ENCODE measurements around the gene TCF25.

TCF25 gene

GRCh38 chr16:89841275-89841674 is 32.1 kb upstream of the TCF25 start:
- CTCF ChIA-PET = interaction anchor here (0.9 kb wide), 1 partner anchor 20 kb away, joined by 6 read pairs; no protein-coding TSS in a partner anchor
- POLR2A ChIA-PET (ENCODE audit: low non-redundant PET) = no interaction called here
- H3K27ac ChIP-seq = no peak overlapping the region
- TF ChIP-seq CTCF (conservative IDR thresholded peaks at IDR 0.05; ENCODE audit: low read depth) = no peak
- DNase-seq (ENCODE audit: low spot score) = no peak

- ChIA-PET POLR2A (ENCODE audit: low non-redundant PET) (no interaction called here), CTCF (interaction anchor here (1.1 kb wide), 1 partner anchor 18 kb away, joined by 6 read pairs; no protein-coding TSS in a partner anchor)
- TF ChIP-seq CTCF (conservative IDR thresholded peaks at IDR 0.05; ENCODE audit: low read depth) = no peak
- no peak for DNase-seq (ENCODE audit: low spot score)
- 0 out of 2 replicates have a peak overlapping the region, but pooled peaks have one; percentile 19 for H3K27ac ChIP-seq
These were observed 30.7 kb upstream of the TCF25 start for GRCh38 chr16:89842471-89843408.

- no peak for DNase-seq (ENCODE audit: low spot score)
- CTCF ChIA-PET = interaction anchor here (1.1 kb wide), 1 partner anchor 17 kb away, joined by 6 read pairs; no protein-coding TSS in a partner anchor
- POLR2A ChIA-PET (ENCODE audit: low non-redundant PET) = no interaction called here
- no peak overlapping the region for H3K27ac ChIP-seq
- no peak for TF ChIP-seq CTCF (conservative IDR thresholded peaks at IDR 0.05; ENCODE audit: low read depth)
These were observed 29.7 kb upstream of the TCF25 start for GRCh38 chr16:89843409-89844350.

GRCh38 chr16:89844739-89845339 is 28.6 kb upstream of the TCF25 start:
- TF ChIP-seq CTCF (conservative IDR thresholded peaks at IDR 0.05; ENCODE audit: low read depth) = no peak
- DNase-seq (ENCODE audit: low spot score) = no peak
- CTCF ChIA-PET = interaction anchor here (0.5 kb wide), 1 partner anchor 132 kb away, joined by 3 read pairs; no protein-coding TSS in a partner anchor
- H3K27ac ChIP-seq = no peak overlapping the region
- POLR2A ChIA-PET (ENCODE audit: low non-redundant PET) = no interaction called here

DNA sequence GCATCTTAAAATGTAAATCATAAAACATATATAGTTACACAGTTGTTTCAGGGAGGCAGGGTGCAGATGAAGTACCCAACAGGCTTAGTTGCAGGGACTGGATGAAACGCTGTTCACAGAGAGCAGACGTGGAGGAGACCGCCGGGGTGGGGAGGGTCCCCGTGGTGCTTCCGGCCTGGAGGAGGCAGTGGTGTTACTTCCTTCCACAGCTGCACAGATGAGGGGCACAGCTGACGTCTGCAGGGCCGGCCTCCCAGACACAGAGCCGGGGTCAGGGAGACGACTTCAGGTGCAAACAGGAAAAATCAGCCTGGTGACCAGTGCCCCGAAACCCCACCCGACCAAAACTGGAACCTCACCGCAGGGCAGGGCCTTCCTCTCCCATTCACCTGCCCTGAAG is 28.0 kb upstream of the TCF25 start:
- POLR2A ChIA-PET (ENCODE audit: low non-redundant PET) = no interaction called here
- TF ChIP-seq CTCF (conservative IDR thresholded peaks at IDR 0.05; ENCODE audit: low read depth) = no peak
- no peak for DNase-seq (ENCODE audit: low spot score)
- CTCF ChIA-PET = interaction anchor here (0.5 kb wide), 1 partner anchor 133 kb away, joined by 3 read pairs; no protein-coding TSS in a partner anchor
- no peak overlapping the region for H3K27ac ChIP-seq
